K562 (cell line): Measurements from ENCODE around the gene TTN. TPM values are rescaled to one million over a fixed set of nuclear protein-coding genes. Genes with fewer than 3 reads are reported as not detected.
A peak's percentile ranks its signal among the peaks of the same experiment; 100 is the strongest.

Experiments
- ATAC-seq: fragments of 200-7000 bp; cut with Tn5 transposase; 3 replicates; pipeline ENCODE4 v1.9.1; 2020; ENCODE audit warnings: moderate library complexity
- BruUV-seq: library from RNA; stranded (reverse); fragments of 400-500 nt; replicated peaks from 2 replicates; lab custom pipeline; 2021; lab: Mats Ljungman, UMichigan
- CTCF ChIA-PET: fragments of 300-600 bp; formaldehyde crosslinking; extraction: SDS; loops from one replicate; lab custom pipeline; 2021; ENCODE audit warnings: low intra/inter-chr PET ratio; lab: Yijun Ruan, JAX
- POLR2A ChIA-PET: fragments of 300-600, 350-650 bp; sonication (Branson Sonifier 250); formaldehyde crosslinking; extraction: SDS; loops from one replicate; lab custom pipeline; 2021; ENCODE audit warnings: antibody characterized with exemption, inconsistent platforms; lab: Yijun Ruan, JAX
- DNase-seq, 4 experiments: peaks; one replicate each; pipeline versions ENCODE4 v3.0.0 to v3.0.0-alpha.2; 2011 to 2018; ENCODE audit warnings: low spot score in 3 of 4, mixed read lengths in 3 of 4; ENCODE audit errors: extremely low read depth in 1 of 4
- FAIRE-seq: peaks from 2 replicates; lab custom pipeline; 2011; peaks lifted over from hg19 to GRCh38; lab: Jason Lieb, UNC
- H2AFZ ChIP-seq: 2 replicates; pipeline ENCODE4 v1.6.0; 2011; ENCODE audit warnings: low read depth, low read length, control low read depth, inconsistent platforms
- H3K27ac ChIP-seq: fragments of 200-600 bp; 3 replicates; pipeline ENCODE4 v1.8.0; 2011; ENCODE audit warnings: low read depth, mild to moderate bottlenecking, control low read depth, inconsistent platforms, low read length, moderate library complexity, mixed read lengths; ENCODE audit errors: extremely low read depth
- H3K27me3 ChIP-seq, 2 experiments: fragments of 300-600 bp in 1 of 2; 2 replicates in 1 of 2; 3 replicates in 1 of 2; pipeline versions ENCODE4 v1.6.0 to v1.8.0; 2011; ENCODE audit warnings: inconsistent platforms in 2 of 2, low read length in 2 of 2, mild to moderate bottlenecking in 1 of 2, mixed read lengths in 1 of 2, moderate library complexity in 1 of 2; ENCODE audit not compliant: control insufficient read depth in 2 of 2, insufficient read depth in 2 of 2
- H3K36me3 ChIP-seq: fragments of 300-600 bp; 3 replicates; pipeline ENCODE4 v1.8.0; 2011; ENCODE audit warnings: mild to moderate bottlenecking, low read length, inconsistent platforms; ENCODE audit not compliant: control insufficient read depth, insufficient read depth
- H3K4me1 ChIP-seq, 2 experiments: fragments of 200-600 bp in 1 of 2; replicated peaks in 1 of 2; 2 replicates in 1 of 2; 3 replicates in 1 of 2; pipeline versions ENCODE4 v1.5.1 to v1.8.0; 2011; ENCODE audit warnings: inconsistent platforms in 2 of 2, low read length in 2 of 2, mild to moderate bottlenecking in 1 of 2, mixed read lengths in 1 of 2, moderate library complexity in 1 of 2; ENCODE audit not compliant: control insufficient read depth in 2 of 2, insufficient read depth in 2 of 2
- H3K4me2 ChIP-seq: 2 replicates; pipeline ENCODE4 v1.6.1; 2011; ENCODE audit warnings: low read length, control low read depth, inconsistent platforms, mixed read lengths; ENCODE audit not compliant: insufficient read depth
- H3K4me3 ChIP-seq: fragments of 200-600 bp; sonication (generic), shearing (Covaris generic); 2 replicates; pipeline ENCODE4 v1.5.1; 2016; ENCODE audit warnings: control low read depth, inconsistent platforms
- H3K79me2 ChIP-seq: fragments of 200-600 bp; 3 replicates; pipeline ENCODE4 v1.8.0; 2011; ENCODE audit warnings: low read length, inconsistent platforms; ENCODE audit not compliant: control insufficient read depth, insufficient read depth
- H3K9ac ChIP-seq, 2 experiments: 2 replicates each; pipeline versions ENCODE4 v1.6.0 to v1.6.1; 2011; ENCODE audit warnings: low read depth in 2 of 2, low read length in 2 of 2, control low read depth in 1 of 2, inconsistent platforms in 1 of 2, mild to moderate bottlenecking in 1 of 2, mixed read lengths in 1 of 2; ENCODE audit not compliant: insufficient read depth in 1 of 2
- H3K9me1 ChIP-seq: one replicate; pipeline ENCODE4 v1.6.0; 2011; ENCODE audit warnings: inconsistent platforms, mild to moderate bottlenecking, low read length, moderate library complexity; ENCODE audit not compliant: control insufficient read depth, insufficient read depth
- H3K9me3 ChIP-seq: replicated peaks from 2 replicates; pipeline ENCODE4 v1.5.1; 2011; ENCODE audit warnings: low read depth, low read length, inconsistent platforms; ENCODE audit not compliant: control insufficient read depth, insufficient read depth
- H4K20me1 ChIP-seq: replicated peaks from 2 replicates; pipeline ENCODE4 v1.6.1; 2011; ENCODE audit warnings: low read length, inconsistent platforms, mixed read lengths; ENCODE audit not compliant: control insufficient read depth, insufficient read depth
- CBX3 ChIP-seq, 2 experiments: IDR thresholded peaks; 1 replicate in 1 of 2; 2 replicates in 1 of 2; pipeline ENCODE4 v1.6.1; 2012; ENCODE audit warnings: inconsistent platforms in 2 of 2, low read length in 2 of 2, borderline replicate concordance in 1 of 2, control low read depth in 1 of 2
- DEAF1 ChIP-seq: fragments of 450-650 bp; formaldehyde crosslinking; IDR thresholded peaks from 2 replicates; pipeline ENCODE4 v1.4.0; 2020; ENCODE audit warnings: mild to moderate bottlenecking, moderate library complexity
- HDAC1 ChIP-seq, 2 experiments: fragments of 450-650 bp; IDR thresholded peaks; 2 replicates each; pipeline ENCODE4 v1.6.1; 2016 to 2017; ENCODE audit warnings: inconsistent platforms in 1 of 2, mild to moderate bottlenecking in 1 of 2, moderate library complexity in 1 of 2
- HOXB6 ChIP-seq: fragments of 250-450 bp; sonication (Bioruptor Pico); IDR thresholded peaks from 2 replicates; pipeline ENCODE4 v1.5.1; 2022; ENCODE audit warnings: mild to moderate bottlenecking, borderline replicate concordance
- KLF13 ChIP-seq: fragments of 450-650 bp; IDR thresholded peaks from 2 replicates; pipeline ENCODE4 v1.6.1; 2016; ENCODE audit warnings: missing genetic modification characterization, low read depth, mild to moderate bottlenecking, missing compliant biosample characterization, moderate library complexity, borderline replicate concordance
- RCOR1 ChIP-seq, 2 experiments: IDR thresholded peaks; 2 replicates each; pipeline ENCODE4 v1.6.1; 2012; ENCODE audit warnings: low read depth in 2 of 2, low read length in 2 of 2, borderline replicate concordance in 1 of 2, improper control_type of control experiment in 1 of 2
- STAG1 ChIP-seq: sonication (generic); formaldehyde crosslinking; IDR thresholded peaks from 2 replicates; pipeline ENCODE4 v1.5.0; 2020; ENCODE audit warnings: missing genetic modification reagents, borderline replicate concordance
- STAT5B ChIP-seq: fragments of 250-450 bp; sonication (Bioruptor Pico); IDR thresholded peaks from 2 replicates; pipeline ENCODE4 v1.8.0; 2021; ENCODE audit warnings: mild to moderate bottlenecking, inconsistent platforms
- TBL1XR1 ChIP-seq, 2 experiments: IDR thresholded peaks; 2 replicates each; pipeline ENCODE4 v1.6.1; 2012; ENCODE audit warnings: improper control_type of control experiment in 2 of 2, low read length in 2 of 2, mild to moderate bottlenecking in 1 of 2
- TGIF2 ChIP-seq: sonication (generic); formaldehyde crosslinking; IDR thresholded peaks from 2 replicates; pipeline ENCODE4 v1.8.1; 2022; ENCODE audit warnings: mild to moderate bottlenecking, missing genetic modification reagents, moderate library complexity
- ZBED1 ChIP-seq: IDR thresholded peaks from 2 replicates; pipeline ENCODE4 v1.6.1; 2014
- ZNF133 ChIP-seq: fragments of 250-450 bp; sonication (Bioruptor Pico); IDR thresholded peaks from 2 replicates; pipeline ENCODE4 v1.4.0; 2020; ENCODE audit warnings: mild to moderate bottlenecking
- WGBS: fragments of 100-300 bp; shearing (Covaris generic); methylation state at CpG from one replicate; pipeline ENCODE4 v1.1.6; 2016; ENCODE audit warnings: low coverage, mixed read lengths; ENCODE audit not compliant: insufficient coverage; ENCODE audit errors: missing lambda C conversion rate; 5-methylcytosine and 5-hydroxymethylcytosine counted together
- in situ Hi-C: fragments of 300-500 bp; cut with MboI; formaldehyde crosslinking; loops from 4 replicates; pipeline ENCODE4 v1.15.0; 2018; ENCODE audit warnings: inconsistent platforms, mixed read lengths
- intact Hi-C: fragments of 100-400 bp; cut with micrococcal nuclease; formaldehyde crosslinking; loops from 2 replicates; pipeline ENCODE4 v1.14.2; 2022
- polyA plus RNA-seq, 8 experiments: library from polyadenylated mRNA; depleted of rRNA in 4 of 8; stranded (reverse) in 5 of 8; unstranded in 3 of 8; fragments of >200 nt; fragmentation: Nextera tagmentation in 2 of 8; fragmentation: Illumina TruSeq in 1 of 8; extraction: Ambion mirVana in 2 of 8; extraction: Trizol in 1 of 8; gene quantifications; 2 replicates each; pipeline versions ENCODE4 v1.2.1 to v1.2.3, GENCODE V29; 2011 to 2014; ENCODE audit warnings: inconsistent platforms in 1 of 8, missing spikeins in 1 of 8
- total RNA-seq, 7 experiments: library from RNA; depleted of rRNA in 6 of 7; stranded (reverse); fragments of >200 nt in 6 of 7; fragmentation: Illumina TruSeq in 2 of 7; extraction: Trizol in 2 of 7; gene quantifications; 2 replicates each; pipeline versions ENCODE4 v1.2.1 to v1.2.3, GENCODE V29; 2011 to 2021; ENCODE audit warnings: low replicate concordance in 1 of 7
- TF ChIP-seq, protein P1 (sequence below): fragments of 250-450 bp; sonication (Bioruptor Pico); IDR thresholded peaks from 2 replicates; pipeline ENCODE4 v1.8.0; 2022; ENCODE audit warnings: moderate library complexity, mild to moderate bottlenecking, inconsistent platforms
- TF ChIP-seq, protein P2 (sequence below): fragments of 250-450 bp; sonication (Bioruptor Pico); IDR thresholded peaks from 2 replicates; pipeline ENCODE4 v1.5.0; 2020; ENCODE audit warnings: mild to moderate bottlenecking, borderline replicate concordance
- TF ChIP-seq, protein P3 (sequence below), 2 experiments: fragments of 450-650 bp in 1 of 2; IDR thresholded peaks; 2 replicates each; pipeline ENCODE4 v1.6.1; 2011 to 2017; ENCODE audit warnings: low read depth in 2 of 2, antibody characterized with exemption in 1 of 2, borderline replicate concordance in 1 of 2, low read length in 1 of 2, mild to moderate bottlenecking in 1 of 2, mixed read lengths in 1 of 2; ENCODE audit not compliant: control insufficient read depth in 1 of 2

TTN gene
- total and polyA plus RNA-seq, 9 of the 15 experiments (the other 6 are each of a cell fraction or from before 2014, with no cell fraction given), result under 0.01 to 0.20 (median 0.04) TPM; not detected in 1

DNA sequence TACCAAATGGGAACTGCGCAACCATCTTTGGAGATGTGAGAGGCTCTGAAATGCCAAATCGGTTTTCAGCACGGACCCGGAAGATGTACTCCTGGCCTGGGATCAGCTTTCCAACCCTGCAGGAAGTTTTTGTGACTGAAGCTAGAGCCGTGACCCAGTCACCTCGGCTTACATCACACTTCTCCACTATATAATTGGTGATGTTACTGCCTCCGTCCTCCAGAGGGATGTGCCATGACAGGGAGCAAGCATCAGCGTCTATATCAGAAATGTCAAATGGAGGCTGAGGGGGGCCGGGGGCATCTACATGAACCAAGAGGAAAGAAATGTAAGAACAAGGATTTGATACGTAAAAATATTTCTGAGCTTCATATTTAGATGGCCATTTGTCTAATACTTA, 222.6 kb downstream of the TTN start:
- POLR2A ChIA-PET, result no interaction called here
- peak; percentile 60 for ATAC-seq
- TF ChIP-seq, protein P1, sequence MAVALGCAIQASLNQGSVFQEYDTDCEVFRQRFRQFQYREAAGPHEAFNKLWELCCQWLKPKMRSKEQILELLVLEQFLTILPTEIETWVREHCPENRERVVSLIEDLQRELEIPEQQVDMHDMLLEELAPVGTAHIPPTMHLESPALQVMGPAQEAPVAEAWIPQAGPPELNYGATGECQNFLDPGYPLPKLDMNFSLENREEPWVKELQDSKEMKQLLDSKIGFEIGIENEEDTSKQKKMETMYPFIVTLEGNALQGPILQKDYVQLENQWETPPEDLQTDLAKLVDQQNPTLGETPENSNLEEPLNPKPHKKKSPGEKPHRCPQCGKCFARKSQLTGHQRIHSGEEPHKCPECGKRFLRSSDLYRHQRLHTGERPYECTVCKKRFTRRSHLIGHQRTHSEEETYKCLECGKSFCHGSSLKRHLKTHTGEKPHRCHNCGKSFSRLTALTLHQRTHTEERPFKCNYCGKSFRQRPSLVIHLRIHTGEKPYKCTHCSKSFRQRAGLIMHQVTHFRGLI, result no peak
- TF ChIP-seq KLF13 (no peak), CBX3 (IDR thresholded peaks at IDR 0.05; ENCODE audit: borderline replicate concordance in 1 of 2, low read length in 2 of 2) (no peak), DEAF1 (CRISPR knock-in tag) (no peak), STAG1 (CRISPR knock-in tag) (no peak), RCOR1 (IDR thresholded peaks at IDR 0.05; ENCODE audit: borderline replicate concordance in 1 of 2, low read depth in 2 of 2, low read length in 2 of 2) (no peak), ZNF133 (CRISPR knock-in tag) (no peak), STAT5B (CRISPR knock-in tag) (no peak), HOXB6 (no peak), TGIF2 (no peak), HDAC1 (IDR thresholded peaks at IDR 0.05) (no peak), ZBED1 (no peak), TBL1XR1 (IDR thresholded peaks at IDR 0.05; ENCODE audit: low read length in 2 of 2) (no peak)
- TF ChIP-seq, protein P2, sequence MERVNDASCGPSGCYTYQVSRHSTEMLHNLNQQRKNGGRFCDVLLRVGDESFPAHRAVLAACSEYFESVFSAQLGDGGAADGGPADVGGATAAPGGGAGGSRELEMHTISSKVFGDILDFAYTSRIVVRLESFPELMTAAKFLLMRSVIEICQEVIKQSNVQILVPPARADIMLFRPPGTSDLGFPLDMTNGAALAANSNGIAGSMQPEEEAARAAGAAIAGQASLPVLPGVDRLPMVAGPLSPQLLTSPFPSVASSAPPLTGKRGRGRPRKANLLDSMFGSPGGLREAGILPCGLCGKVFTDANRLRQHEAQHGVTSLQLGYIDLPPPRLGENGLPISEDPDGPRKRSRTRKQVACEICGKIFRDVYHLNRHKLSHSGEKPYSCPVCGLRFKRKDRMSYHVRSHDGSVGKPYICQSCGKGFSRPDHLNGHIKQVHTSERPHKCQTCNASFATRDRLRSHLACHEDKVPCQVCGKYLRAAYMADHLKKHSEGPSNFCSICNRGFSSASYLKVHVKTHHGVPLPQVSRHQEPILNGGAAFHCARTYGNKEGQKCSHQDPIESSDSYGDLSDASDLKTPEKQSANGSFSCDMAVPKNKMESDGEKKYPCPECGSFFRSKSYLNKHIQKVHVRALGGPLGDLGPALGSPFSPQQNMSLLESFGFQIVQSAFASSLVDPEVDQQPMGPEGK (CRISPR knock-in tag), result no peak
- TF ChIP-seq, protein P3, sequence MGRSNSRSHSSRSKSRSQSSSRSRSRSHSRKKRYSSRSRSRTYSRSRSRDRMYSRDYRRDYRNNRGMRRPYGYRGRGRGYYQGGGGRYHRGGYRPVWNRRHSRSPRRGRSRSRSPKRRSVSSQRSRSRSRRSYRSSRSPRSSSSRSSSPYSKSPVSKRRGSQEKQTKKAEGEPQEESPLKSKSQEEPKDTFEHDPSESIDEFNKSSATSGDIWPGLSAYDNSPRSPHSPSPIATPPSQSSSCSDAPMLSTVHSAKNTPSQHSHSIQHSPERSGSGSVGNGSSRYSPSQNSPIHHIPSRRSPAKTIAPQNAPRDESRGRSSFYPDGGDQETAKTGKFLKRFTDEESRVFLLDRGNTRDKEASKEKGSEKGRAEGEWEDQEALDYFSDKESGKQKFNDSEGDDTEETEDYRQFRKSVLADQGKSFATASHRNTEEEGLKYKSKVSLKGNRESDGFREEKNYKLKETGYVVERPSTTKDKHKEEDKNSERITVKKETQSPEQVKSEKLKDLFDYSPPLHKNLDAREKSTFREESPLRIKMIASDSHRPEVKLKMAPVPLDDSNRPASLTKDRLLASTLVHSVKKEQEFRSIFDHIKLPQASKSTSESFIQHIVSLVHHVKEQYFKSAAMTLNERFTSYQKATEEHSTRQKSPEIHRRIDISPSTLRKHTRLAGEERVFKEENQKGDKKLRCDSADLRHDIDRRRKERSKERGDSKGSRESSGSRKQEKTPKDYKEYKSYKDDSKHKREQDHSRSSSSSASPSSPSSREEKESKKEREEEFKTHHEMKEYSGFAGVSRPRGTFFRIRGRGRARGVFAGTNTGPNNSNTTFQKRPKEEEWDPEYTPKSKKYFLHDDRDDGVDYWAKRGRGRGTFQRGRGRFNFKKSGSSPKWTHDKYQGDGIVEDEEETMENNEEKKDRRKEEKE (IDR thresholded peaks at IDR 0.05; ENCODE audit: borderline replicate concordance in 1 of 2, control insufficient read depth in 1 of 2, low read depth in 2 of 2, low read length in 1 of 2), result no peak

More for the DNA sequence above, 222.6 kb downstream of the TTN start:
- Histone ChIP-seq H3K27ac (no peak overlapping the region), H3K9ac (no peak overlapping the region), H2AFZ (no peak overlapping the region), H3K4me1 (no peaks in the 10 kb centered on the region), H3K4me2 (no peak overlapping the region), H3K36me3 (no peaks in the 10 kb centered on the region), H3K27me3 (no peaks in the 10 kb centered on the region), H3K9me3 (no peaks in the 10 kb centered on the region), H4K20me1 (no peaks in the 10 kb centered on the region), H3K9me1 (no peaks in the 10 kb centered on the region), H3K79me2 (no peaks in the 10 kb centered on the region), H3K4me3 (no peak overlapping the region)
- 67% methylated on average over 10 of the region's 10 CpGs for WGBS
- FAIRE-seq (no peak), DNase-seq (no peak)
- intact Hi-C loops (no loop called here), in situ Hi-C loops (no loop called here)
- BruUV-seq, result no TSS peak
- CTCF ChIA-PET, result no interaction called here
